ENCODE data around the gene PRSS35.

PRSS35 gene

GRCh38 chr6:83490217-83490807 is 22.0 kb upstream of the PRSS35 start:
- no peak overlapping the region for H3K27ac ChIP-seq
- TF ChIP-seq, protein P1, sequence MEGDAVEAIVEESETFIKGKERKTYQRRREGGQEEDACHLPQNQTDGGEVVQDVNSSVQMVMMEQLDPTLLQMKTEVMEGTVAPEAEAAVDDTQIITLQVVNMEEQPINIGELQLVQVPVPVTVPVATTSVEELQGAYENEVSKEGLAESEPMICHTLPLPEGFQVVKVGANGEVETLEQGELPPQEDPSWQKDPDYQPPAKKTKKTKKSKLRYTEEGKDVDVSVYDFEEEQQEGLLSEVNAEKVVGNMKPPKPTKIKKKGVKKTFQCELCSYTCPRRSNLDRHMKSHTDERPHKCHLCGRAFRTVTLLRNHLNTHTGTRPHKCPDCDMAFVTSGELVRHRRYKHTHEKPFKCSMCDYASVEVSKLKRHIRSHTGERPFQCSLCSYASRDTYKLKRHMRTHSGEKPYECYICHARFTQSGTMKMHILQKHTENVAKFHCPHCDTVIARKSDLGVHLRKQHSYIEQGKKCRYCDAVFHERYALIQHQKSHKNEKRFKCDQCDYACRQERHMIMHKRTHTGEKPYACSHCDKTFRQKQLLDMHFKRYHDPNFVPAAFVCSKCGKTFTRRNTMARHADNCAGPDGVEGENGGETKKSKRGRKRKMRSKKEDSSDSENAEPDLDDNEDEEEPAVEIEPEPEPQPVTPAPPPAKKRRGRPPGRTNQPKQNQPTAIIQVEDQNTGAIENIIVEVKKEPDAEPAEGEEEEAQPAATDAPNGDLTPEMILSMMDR (conservative IDR thresholded peaks at IDR 0.05), result no peak

GRCh38 chr6:83505356-83505755 is 7.0 kb upstream of the PRSS35 start:
- H3K27ac ChIP-seq, result no peak overlapping the region

GRCh38 chr6:83509441-83509840 is 2.9 kb upstream of the PRSS35 start:
- TF ChIP-seq, protein P1 (conservative IDR thresholded peaks at IDR 0.05), result no peak
- no peak overlapping the region for H3K27ac ChIP-seq

More at GRCh38 chr6:83505356-83505755, 7.0 kb upstream of the PRSS35 start:
- TF ChIP-seq, protein P1 (conservative IDR thresholded peaks at IDR 0.05), result no peak

GRCh38 chr6:83510791-83511190 is 1.5 kb upstream of the PRSS35 start:
- TF ChIP-seq, protein P1 (conservative IDR thresholded peaks at IDR 0.05), result no peak
- H3K27ac ChIP-seq, result no peak overlapping the region

DNA sequence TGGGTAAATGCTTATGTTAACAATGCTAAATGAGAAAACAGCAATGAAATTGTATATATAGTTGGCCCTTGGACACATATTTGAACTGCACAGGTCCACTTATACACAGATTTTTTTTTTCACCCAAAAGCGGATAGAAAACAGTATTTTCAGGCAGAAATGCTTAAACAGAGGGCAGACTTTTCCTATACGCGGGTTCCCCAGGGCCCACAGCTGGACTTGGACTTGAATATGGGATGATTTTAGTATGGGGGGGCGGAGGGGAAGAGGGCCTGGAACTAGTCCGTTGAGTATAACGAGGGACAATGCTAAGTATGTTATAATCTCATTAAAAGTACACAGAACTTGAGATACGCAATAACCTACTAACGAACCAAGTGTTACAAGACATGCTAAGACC is 1.1 kb upstream of the PRSS35 start:
- H3K27ac ChIP-seq, result no peak overlapping the region
- TF ChIP-seq, protein P1 (conservative IDR thresholded peaks at IDR 0.05), result no peak

GRCh38 chr6:83514466-83514865 is 2.1 kb downstream of the PRSS35 start:
- no peak overlapping the region for H3K27ac ChIP-seq
- TF ChIP-seq, protein P1 (conservative IDR thresholded peaks at IDR 0.05), result no peak

DNA sequence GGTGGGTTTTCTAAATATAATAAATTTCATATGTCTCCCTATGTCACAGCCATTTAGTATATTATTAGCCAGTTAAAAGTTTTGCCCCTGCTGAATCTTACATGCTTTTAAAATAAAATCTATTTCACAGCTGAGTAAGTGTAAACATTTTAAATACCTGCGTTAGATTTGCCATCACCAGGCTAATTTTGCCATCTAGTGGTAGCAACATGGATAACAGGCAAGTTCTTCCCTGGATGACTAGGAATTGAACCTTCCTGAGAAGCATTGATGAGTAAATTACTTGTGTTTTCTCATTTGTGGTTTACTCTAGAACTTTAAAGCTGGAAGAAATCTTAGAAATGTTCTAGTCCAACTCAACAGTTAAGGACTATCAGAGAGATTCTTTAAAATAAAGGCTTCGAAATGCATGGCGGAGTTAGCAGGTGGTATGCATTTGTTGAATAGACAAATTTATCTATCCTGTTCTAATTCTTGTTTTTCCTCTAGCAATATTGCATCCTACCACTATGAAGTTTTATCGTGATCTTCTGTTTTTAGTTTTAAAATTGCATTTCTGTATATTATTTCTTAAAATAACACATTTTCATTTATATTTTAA is 2.6 kb downstream of the PRSS35 start:
- TF ChIP-seq, protein P1 (conservative IDR thresholded peaks at IDR 0.05), result peak; percentile 83
- H3K27ac ChIP-seq, result no peak overlapping the region
